Measurements from ENCODE around the gene PLXNB2. TPM values are rescaled to one million over a fixed set of nuclear protein-coding genes. Genes with fewer than 3 reads are reported as not detected.
"Not testable (repeated sequence)": the region's sequence is repeated elsewhere in the genome, so short reads cannot be mapped to it uniquely, and the experiment has no call there.

Gene PLXNB2
- total RNA-seq, 3 donors from 2014 or later, result 4.0 to 4.8 (median 4.7) TPM

- H3K4me3 Mint-ChIP-seq, result no peak overlapping the region
- no peak for ATAC-seq
- peaks cover 8% of the 10 kb centered on the region for H3K4me1 Mint-ChIP-seq (ENCODE audit: low read depth)
- no peaks in the 10 kb centered on the region for H3K27me3 Mint-ChIP-seq (ENCODE audit: low read depth)
- no peaks in the 10 kb centered on the region for H3K36me3 Mint-ChIP-seq (ENCODE audit: insufficient read depth)
- no peak for DNase-seq
- H3K9me3 Mint-ChIP-seq, result no peaks in the 10 kb centered on the region
These were observed 30.7 kb upstream of the PLXNB2 start for GRCh38 chr22:50338042-50338573.

GRCh38 chr22:50337262-50338041 is 30.0 kb upstream of the PLXNB2 start:
- ATAC-seq (no peak), DNase-seq (no peak)
- no peaks in the 10 kb centered on the region for H3K9me3 Mint-ChIP-seq
- no peaks in the 10 kb centered on the region for H3K27me3 Mint-ChIP-seq (ENCODE audit: low read depth)
- H3K36me3 Mint-ChIP-seq (ENCODE audit: insufficient read depth), result no peaks in the 10 kb centered on the region
- peaks cover 6% of the 10 kb centered on the region for H3K4me1 Mint-ChIP-seq (ENCODE audit: low read depth)
- H3K4me3 Mint-ChIP-seq, result no peak overlapping the region

GRCh38 chr22:50334433-50334832 is 27.0 kb upstream of the PLXNB2 start:
- not testable (repeated sequence) for H3K27me3 Mint-ChIP-seq (ENCODE audit: low read depth); DNase-seq; H3K9me3 Mint-ChIP-seq; H3K36me3 Mint-ChIP-seq (ENCODE audit: insufficient read depth); H3K4me3 Mint-ChIP-seq; ATAC-seq; H3K4me1 Mint-ChIP-seq (ENCODE audit: low read depth)

GRCh38 chr22:50329236-50329635 is 21.8 kb upstream of the PLXNB2 start:
- DNase-seq (no peak), ATAC-seq (no peak)
- Mint-ChIP-seq H3K36me3 (ENCODE audit: insufficient read depth) (no peaks in the 10 kb centered on the region), H3K4me1 (ENCODE audit: low read depth) (peaks cover 10% of the 10 kb centered on the region), H3K4me3 (no peak overlapping the region), H3K9me3 (no peaks in the 10 kb centered on the region), H3K27me3 (ENCODE audit: low read depth) (peaks cover 4% of the 10 kb centered on the region)

GRCh38 chr22:50327711-50328019 is 20.2 kb upstream of the PLXNB2 start:
- no peak for DNase-seq
- no peaks in the 10 kb centered on the region for H3K9me3 Mint-ChIP-seq
- no peak for ATAC-seq
- H3K4me1 Mint-ChIP-seq (ENCODE audit: low read depth), result peaks cover 10% of the 10 kb centered on the region
- H3K36me3 Mint-ChIP-seq (ENCODE audit: insufficient read depth), result no peaks in the 10 kb centered on the region
- peaks cover 4% of the 10 kb centered on the region for H3K27me3 Mint-ChIP-seq (ENCODE audit: low read depth)
- peak overlapping the region; percentile 78 for H3K4me3 Mint-ChIP-seq

GRCh38 chr22:50326956-50327710 is 19.7 kb upstream of the PLXNB2 start, which contains the start of gene DENND6B:
DENND6B (minus strand) TSS chr22:50327012; CDS start chr22:50326988, 24 bp downstream.
- ATAC-seq (peak; percentile 97 to 98), DNase-seq (peak; percentile 59)
- Mint-ChIP-seq H3K36me3 (ENCODE audit: insufficient read depth) (no peaks in the 10 kb centered on the region), H3K27me3 (ENCODE audit: low read depth) (peaks cover 4% of the 10 kb centered on the region), H3K4me3 (peak within 1 kb of the TSS; percentile 82), H3K4me1 (ENCODE audit: low read depth) (peaks cover 10% of the 10 kb centered on the region), H3K9me3 (no peaks in the 10 kb centered on the region)

- no peak for ATAC-seq
- Mint-ChIP-seq H3K36me3 (ENCODE audit: insufficient read depth) (no peaks in the 10 kb centered on the region), H3K4me3 (peak overlapping the region; percentile 82), H3K9me3 (no peaks in the 10 kb centered on the region), H3K4me1 (ENCODE audit: low read depth) (peaks cover 10% of the 10 kb centered on the region), H3K27me3 (ENCODE audit: low read depth) (peaks cover 4% of the 10 kb centered on the region)
- DNase-seq, result no peak
These were observed 18.9 kb upstream of the PLXNB2 start for GRCh38 chr22:50326225-50326955.

- Mint-ChIP-seq H3K27me3 (ENCODE audit: low read depth) (peaks cover 4% of the 10 kb centered on the region), H3K4me3 (peak overlapping the region; percentile 82), H3K9me3 (no peaks in the 10 kb centered on the region), H3K4me1 (ENCODE audit: low read depth) (peaks cover 10% of the 10 kb centered on the region), H3K36me3 (ENCODE audit: insufficient read depth) (no peaks in the 10 kb centered on the region)
- ATAC-seq (no peak), DNase-seq (no peak)
These were observed 18.2 kb upstream of the PLXNB2 start for GRCh38 chr22:50325444-50326224.

GRCh38 chr22:50323900-50324299 is 16.5 kb upstream of the PLXNB2 start:
- no peaks in the 10 kb centered on the region for H3K27me3 Mint-ChIP-seq (ENCODE audit: low read depth)
- H3K4me3 Mint-ChIP-seq, result no peak overlapping the region
- H3K4me1 Mint-ChIP-seq (ENCODE audit: low read depth), result peaks cover 7% of the 10 kb centered on the region
- H3K36me3 Mint-ChIP-seq (ENCODE audit: insufficient read depth), result no peaks in the 10 kb centered on the region
- DNase-seq, result no peak
- no peak for ATAC-seq
- H3K9me3 Mint-ChIP-seq, result no peaks in the 10 kb centered on the region

- H3K27me3 Mint-ChIP-seq (ENCODE audit: low read depth); ATAC-seq; H3K36me3 Mint-ChIP-seq (ENCODE audit: insufficient read depth); H3K9me3 Mint-ChIP-seq; H3K4me3 Mint-ChIP-seq; H3K4me1 Mint-ChIP-seq (ENCODE audit: low read depth); DNase-seq: not testable (repeated sequence)
These were observed 15.1 kb upstream of the PLXNB2 start for GRCh38 chr22:50322382-50323104.

GRCh38 chr22:50320671-50321325 is 13.4 kb upstream of the PLXNB2 start:
- H3K4me1 Mint-ChIP-seq (ENCODE audit: low read depth), result no peaks in the 10 kb centered on the region
- H3K27me3 Mint-ChIP-seq (ENCODE audit: low read depth), result no peaks in the 10 kb centered on the region
- no peaks in the 10 kb centered on the region for H3K36me3 Mint-ChIP-seq (ENCODE audit: insufficient read depth)
- H3K9me3 Mint-ChIP-seq, result no peaks in the 10 kb centered on the region
- no peak for DNase-seq
- ATAC-seq, result no peak
- no peak overlapping the region for H3K4me3 Mint-ChIP-seq

- Mint-ChIP-seq H3K9me3 (no peaks in the 10 kb centered on the region), H3K27me3 (ENCODE audit: low read depth) (no peaks in the 10 kb centered on the region), H3K4me1 (ENCODE audit: low read depth) (peaks cover 4% of the 10 kb centered on the region), H3K4me3 (no peak overlapping the region), H3K36me3 (ENCODE audit: insufficient read depth) (no peaks in the 10 kb centered on the region)
- DNase-seq (no peak), ATAC-seq (no peak)
These were observed 12.7 kb upstream of the PLXNB2 start for GRCh38 chr22:50320116-50320515.

- Mint-ChIP-seq H3K9me3 (no peaks in the 10 kb centered on the region), H3K4me3 (no peak overlapping the region), H3K4me1 (ENCODE audit: low read depth) (peaks cover 8% of the 10 kb centered on the region), H3K27me3 (ENCODE audit: low read depth) (no peaks in the 10 kb centered on the region), H3K36me3 (ENCODE audit: insufficient read depth) (no peaks in the 10 kb centered on the region)
- DNase-seq, result no peak
- ATAC-seq, result no peak
These were observed 12.1 kb upstream of the PLXNB2 start for GRCh38 chr22:50319503-50319951.

All from activated T-cell treated with anti-CD3 and anti-CD28 coated beads, Interleukin-2, amount 50 U/mL, for 4 hours (primary cell).